HG02884 (cell line): ENCODE results near the gene SCARB1.

Source experiments
- ATAC-seq: cut with Tn5 transposase; IDR thresholded peaks from one replicate; pipeline ENCODE4 v1.9.1; 2021; ENCODE audit warnings: mild to moderate bottlenecking, moderate library complexity; ENCODE audit not compliant: unreplicated experiment

SCARB1 gene

GRCh38 chr12:124734224-124734788 lies 129.4 kb downstream of the SCARB1 start:
- ATAC-seq = no peak

GRCh38 chr12:124733086-124733485 lies 130.6 kb downstream of the SCARB1 start:
- ATAC-seq = no peak

GRCh38 chr12:124732275-124733075 lies 131.2 kb downstream of the SCARB1 start:
- ATAC-seq = no peak

GRCh38 chr12:124731869-124732268 lies 131.8 kb downstream of the SCARB1 start:
- no peak for ATAC-seq

- no peak for ATAC-seq
Measured at GRCh38 chr12:124730455-124730932, 133.2 kb downstream of the SCARB1 start.

- ATAC-seq = no peak
Measured at GRCh38 chr12:124727922-124728321, 135.7 kb downstream of the SCARB1 start.

- peak; percentile 69 for ATAC-seq
Measured at GRCh38 chr12:124727264-124727800, 136.3 kb downstream of the SCARB1 start.
